Urinary bladder (tissue), 4 donors: Measurements from ENCODE around the gene HDAC1. TPM values are rescaled to one million over a fixed set of nuclear protein-coding genes. Genes with fewer than 3 reads are reported as not detected.
"Not testable (repeated sequence)": the region's sequence is repeated elsewhere in the genome, so short reads cannot be mapped to it uniquely, and the experiment has no call there.

Experiments
- DNase-seq: peaks from one replicate; pipeline ENCODE4 v3.0.0-alpha.2; 2015; ENCODE audit errors: extremely low spot score
- H3K27ac ChIP-seq: one replicate; pipeline ENCODE4 v1.5.1; 2013; ENCODE audit warnings: low read depth, mild to moderate bottlenecking, moderate library complexity
- H3K36me3 ChIP-seq: one replicate; pipeline ENCODE4 v1.6.1; 2013; ENCODE audit warnings: mild to moderate bottlenecking, moderate library complexity; ENCODE audit not compliant: insufficient read depth
- H3K4me1 ChIP-seq: one replicate; pipeline ENCODE4 v1.6.1; 2013; ENCODE audit warnings: mild to moderate bottlenecking, moderate library complexity; ENCODE audit not compliant: insufficient read depth
- H3K4me3 ChIP-seq: one replicate; pipeline ENCODE4 v1.5.1; 2013; ENCODE audit warnings: low read depth, low read length
- WGBS: extraction: QIAGEN DNeasy Blood & Tissue Kit; methylation state at CpG from one replicate; pipeline ENCODE4 v1.1.7; 2013; 5-methylcytosine and 5-hydroxymethylcytosine counted together
- polyA plus RNA-seq: library from polyadenylated mRNA; stranded (reverse); fragments of 200-250 nt; gene quantifications from one replicate; pipeline ENCODE4 v1.2.3, GENCODE V29; 2013
- total RNA-seq: library from RNA; depleted of rRNA; stranded (reverse); fragments of >200 nt; gene quantifications from one replicate; pipeline ENCODE4 v1.2.3, GENCODE V29; 2014
- donor health status: healthy with polysubstance abuse.
- donor health status: healthy.

The HDAC1 gene
- total and polyA plus RNA-seq, 2 donors, result 59.7 to 73.6 TPM

DNA sequence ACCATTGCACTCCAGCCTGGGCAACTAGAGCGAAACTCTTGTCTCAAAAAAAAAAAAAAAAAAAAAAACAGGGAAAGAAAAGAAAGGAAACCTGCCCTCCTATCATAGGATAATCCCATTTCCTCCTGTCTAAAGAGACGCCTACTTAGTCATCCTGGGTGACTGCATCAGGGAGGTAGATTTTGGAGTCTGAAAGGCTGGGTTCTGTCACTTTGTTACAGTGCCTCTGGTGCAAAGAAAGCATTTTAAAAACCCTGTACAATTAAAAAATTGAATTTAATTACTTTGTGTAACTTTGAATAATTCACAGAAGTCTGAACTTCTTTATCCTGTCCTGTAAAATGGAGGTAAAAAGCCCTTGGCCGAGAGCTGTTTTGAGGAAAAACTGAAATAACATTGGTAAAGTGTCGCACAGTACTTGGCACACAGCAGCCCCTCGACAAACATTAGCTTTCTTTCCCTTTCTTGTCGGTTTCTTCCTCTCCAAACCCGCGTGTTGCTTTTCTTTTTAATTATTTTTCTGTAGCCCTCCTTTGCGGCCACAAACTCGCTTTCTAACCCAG is 657 bp upstream of the HDAC1 start:
- Histone ChIP-seq H3K4me3 (peak overlapping the region; percentile 59), H3K36me3 (no peaks in the 10 kb centered on the region), H3K4me1 (no peaks in the 10 kb centered on the region), H3K27ac (peak overlapping the region; percentile 65)
- no peak for DNase-seq
- 70% methylated on average over 10 of the region's 10 CpGs for WGBS

DNA sequence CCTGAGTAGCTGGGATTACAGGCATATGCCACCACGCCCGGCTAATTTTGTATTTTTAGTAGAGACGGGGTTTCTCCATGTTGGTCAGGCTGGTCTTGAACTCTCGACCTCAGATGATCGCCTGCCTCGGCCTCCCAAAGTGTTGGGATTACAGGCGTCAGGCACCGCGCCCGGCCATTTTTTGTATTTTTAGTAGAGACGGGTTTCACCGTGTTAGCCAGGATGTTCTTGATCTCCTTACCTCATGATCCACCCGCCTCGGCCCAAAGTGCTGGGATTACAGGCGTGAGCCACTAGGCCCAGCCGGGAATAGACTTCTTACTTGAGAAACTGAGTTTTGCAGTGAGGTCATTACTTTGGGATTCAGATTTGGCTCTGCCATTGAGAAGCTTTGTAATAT is 6.3 kb downstream of the HDAC1 start:
- not testable (repeated sequence) for H3K27ac ChIP-seq, H3K4me3 ChIP-seq, H3K4me1 ChIP-seq, DNase-seq, H3K36me3 ChIP-seq
- WGBS, result 95% methylated on average over 16 of the region's 16 CpGs

DNA sequence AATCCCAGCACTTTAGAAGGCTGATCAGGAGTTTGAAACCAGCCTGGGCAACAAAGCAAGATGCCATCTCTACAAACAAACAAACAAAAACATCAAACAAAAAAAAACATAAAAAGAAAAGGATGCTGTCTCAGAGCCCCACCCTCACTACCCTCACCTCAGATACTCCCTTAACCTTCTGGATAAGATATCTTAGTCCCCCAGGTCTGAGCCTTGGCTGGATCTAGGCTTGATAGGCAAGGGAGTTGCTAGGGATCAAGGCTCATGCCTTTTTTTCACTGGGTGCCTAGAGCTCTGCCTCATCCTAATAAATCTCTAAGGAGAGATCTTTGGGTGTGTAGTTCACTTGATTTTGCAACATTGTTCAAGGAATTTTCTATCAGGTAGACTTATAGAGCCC is 7.4 kb downstream of the HDAC1 start:
- Histone ChIP-seq H3K4me1 (no peaks in the 10 kb centered on the region), H3K27ac (no peak overlapping the region), H3K4me3 (no peak overlapping the region), H3K36me3 (peaks cover 3% of the 10 kb centered on the region)
- DNase-seq, result no peak

DNA sequence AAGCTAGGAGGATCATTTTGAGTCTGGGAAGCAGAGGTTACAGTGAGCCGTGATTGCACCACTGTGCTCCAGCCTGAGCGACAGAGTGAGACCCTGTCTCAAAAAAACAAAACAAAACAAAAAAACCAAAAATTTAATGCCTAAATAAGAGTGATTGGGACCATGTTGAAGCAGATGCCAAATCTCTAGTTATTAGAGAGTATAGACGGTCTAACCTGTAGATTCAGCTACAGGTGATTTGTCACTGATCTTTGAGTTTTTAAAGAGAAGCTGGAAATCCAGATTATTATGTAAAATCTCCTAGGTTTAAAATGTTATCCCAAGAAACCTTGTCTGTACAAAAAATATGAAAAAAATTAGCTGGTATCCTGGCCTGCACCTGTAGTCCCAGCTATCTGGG is 11.5 kb downstream of the HDAC1 start:
- H3K4me1 ChIP-seq, result no peaks in the 10 kb centered on the region
- H3K36me3 ChIP-seq, result peaks cover 4% of the 10 kb centered on the region
- 96% methylated on average over 3 of the region's 3 CpGs for WGBS
- no peak overlapping the region for H3K27ac ChIP-seq
- H3K4me3 ChIP-seq, result no peak overlapping the region
- DNase-seq, result no peak

- WGBS, result 79% methylated on average over 3 of the region's 3 CpGs
- Histone ChIP-seq H3K4me3 (no peak overlapping the region), H3K27ac (no peak overlapping the region), H3K4me1 (no peaks in the 10 kb centered on the region), H3K36me3 (peaks cover 4% of the 10 kb centered on the region)
- no peak for DNase-seq
Observed at GRCh38 chr1:32303997-32304622, 12.2 kb downstream of the HDAC1 start.

DNA sequence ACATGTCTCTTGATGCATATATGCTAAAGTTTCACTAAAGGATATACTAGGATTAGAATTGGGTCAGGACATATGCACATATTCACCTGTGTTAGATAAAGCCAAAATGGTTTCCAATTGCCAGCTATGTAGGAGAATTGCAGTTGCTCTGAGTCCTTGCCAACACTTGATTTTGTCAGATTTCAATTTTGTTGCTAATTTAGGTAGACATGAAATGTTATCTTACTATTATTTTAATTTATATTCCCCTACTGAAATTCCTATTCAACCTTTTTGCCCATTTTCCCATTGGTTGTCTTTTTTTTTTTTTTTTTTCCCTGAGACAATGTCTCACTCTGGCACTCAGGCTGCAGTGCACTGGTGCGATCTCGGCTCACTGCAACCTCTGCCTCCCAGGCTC is 13.4 kb downstream of the HDAC1 start:
- 98% methylated on average over 2 of the region's 2 CpGs for WGBS
- no peak for DNase-seq
- no peaks in the 10 kb centered on the region for H3K4me1 ChIP-seq
- no peak overlapping the region for H3K4me3 ChIP-seq
- H3K27ac ChIP-seq, result no peak overlapping the region
- peaks cover 4% of the 10 kb centered on the region for H3K36me3 ChIP-seq

- no peak for DNase-seq
- Histone ChIP-seq H3K4me3 (no peak overlapping the region), H3K4me1 (no peaks in the 10 kb centered on the region), H3K36me3 (peaks cover 4% of the 10 kb centered on the region), H3K27ac (no peak overlapping the region)
- 73% methylated on average over 2 of the region's 2 CpGs for WGBS
Observed at GRCh38 chr1:32307324-32307723, 15.4 kb downstream of the HDAC1 start.

DNA sequence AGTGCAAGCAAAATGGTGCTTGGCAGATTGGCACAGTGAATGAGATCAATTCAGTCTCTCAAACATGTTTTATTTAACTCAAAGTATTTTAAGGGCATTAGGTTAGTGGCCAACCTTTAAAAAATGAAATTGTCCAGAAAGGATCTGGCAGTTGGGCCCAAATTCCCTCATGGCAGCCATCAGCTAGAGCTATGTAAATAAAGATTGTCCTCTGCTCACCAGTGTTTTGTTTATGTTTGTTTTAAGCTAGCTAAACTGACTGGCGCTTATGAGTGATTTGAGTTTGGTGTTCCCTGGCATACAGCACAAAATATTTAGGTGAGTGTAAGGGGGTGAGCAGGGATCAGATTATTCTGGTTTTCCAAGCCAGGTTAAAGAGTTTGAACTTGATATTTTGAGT is 18.1 kb downstream of the HDAC1 start:
- 56% methylated on average over 1 of the region's 1 CpG for WGBS
- DNase-seq, result no peak
- H3K4me3 ChIP-seq, result no peak overlapping the region

GRCh38 chr1:32311709-32312393 is 20.0 kb downstream of the HDAC1 start:
- WGBS, result 49% methylated on average over 2 of the region's 2 CpGs

More for the DNA sequence above, 18.1 kb downstream of the HDAC1 start:
- no peaks in the 10 kb centered on the region for H3K4me1 ChIP-seq
- H3K36me3 ChIP-seq, result peaks cover 2% of the 10 kb centered on the region
- H3K27ac ChIP-seq, result no peak overlapping the region

DNA sequence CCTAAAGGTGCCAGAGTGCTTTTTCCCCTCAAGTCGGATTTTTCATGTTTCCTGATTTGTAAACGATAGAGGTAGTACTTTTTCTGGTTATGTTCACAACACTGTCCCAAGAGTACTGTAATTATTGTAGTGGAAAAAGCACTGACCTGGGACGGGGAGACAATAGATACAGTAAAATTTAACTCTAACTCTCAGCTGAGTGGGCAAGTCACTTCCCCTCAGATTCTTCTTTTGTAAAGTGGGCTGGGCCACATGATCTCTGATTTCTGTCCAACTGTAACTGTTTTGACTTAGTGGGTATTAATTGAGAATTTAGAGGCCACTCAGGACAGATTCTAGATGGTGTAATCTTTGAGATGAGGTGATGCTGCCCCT is 25.0 kb downstream of the HDAC1 start:
- no peak for DNase-seq
- no peak overlapping the region for H3K27ac ChIP-seq
- H3K36me3 ChIP-seq, result peaks cover 2% of the 10 kb centered on the region
- H3K4me1 ChIP-seq, result no peaks in the 10 kb centered on the region
- WGBS, result 77% methylated on average over 3 of the region's 3 CpGs
- H3K4me3 ChIP-seq, result no peak overlapping the region

More at GRCh38 chr1:32311709-32312393, 20.0 kb downstream of the HDAC1 start:
- DNase-seq, result no peak
- Histone ChIP-seq H3K4me1 (no peaks in the 10 kb centered on the region), H3K27ac (no peak overlapping the region), H3K4me3 (no peak overlapping the region), H3K36me3 (peaks cover 2% of the 10 kb centered on the region)

DNA sequence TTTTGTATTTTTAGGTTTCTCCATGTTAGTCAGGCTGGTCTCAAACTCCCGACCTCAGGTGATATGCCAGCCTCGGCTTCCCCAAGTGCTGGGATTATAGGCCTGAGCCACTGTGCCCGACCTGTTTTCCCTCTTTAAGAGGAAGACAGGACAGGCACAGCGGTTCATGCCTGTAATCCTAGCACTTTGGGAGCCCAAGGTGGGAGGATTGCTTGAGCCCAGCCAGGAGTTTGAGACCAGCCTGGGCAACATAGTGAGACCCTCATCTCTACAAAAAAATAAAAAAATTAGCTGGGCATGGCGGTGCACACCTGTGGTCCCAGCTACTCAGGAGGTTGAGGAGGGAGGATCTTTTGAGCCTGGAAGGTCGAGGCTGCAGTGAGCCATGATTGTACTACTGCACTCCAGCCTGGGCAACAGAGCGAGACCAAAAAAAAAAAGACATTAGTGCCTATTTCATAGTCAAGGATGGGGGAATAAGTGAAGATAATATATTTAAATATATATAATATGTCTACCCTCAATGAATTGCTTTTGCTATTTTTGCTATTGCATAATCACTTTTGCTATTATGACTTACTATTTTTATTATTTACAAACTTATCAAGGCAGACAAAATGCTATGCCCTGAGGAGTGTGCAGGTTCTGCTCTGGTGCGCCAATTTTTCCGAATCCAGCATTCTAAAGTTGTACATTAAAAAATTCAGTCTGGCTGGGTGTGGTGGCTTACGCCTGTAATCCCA is 26.4 kb downstream of the HDAC1 start:
- DNase-seq, result no peak
- no peaks in the 10 kb centered on the region for H3K4me1 ChIP-seq
- 96% methylated on average over 10 of the region's 10 CpGs for WGBS
- no peak overlapping the region for H3K27ac ChIP-seq
- H3K36me3 ChIP-seq, result peaks cover 2% of the 10 kb centered on the region
- H3K4me3 ChIP-seq, result no peak overlapping the region

- peaks cover 1% of the 10 kb centered on the region for H3K36me3 ChIP-seq
- no peak for DNase-seq
- 46% methylated on average over 5 of the region's 5 CpGs for WGBS
- H3K4me1 ChIP-seq, result no peaks in the 10 kb centered on the region
- no peak overlapping the region for H3K27ac ChIP-seq
- H3K4me3 ChIP-seq, result no peak overlapping the region
Observed at GRCh38 chr1:32321712-32322291, 29.9 kb downstream of the HDAC1 start.

GRCh38 chr1:32327204-32327603 is 35.3 kb downstream of the HDAC1 start:
- Histone ChIP-seq H3K4me1 (no peaks in the 10 kb centered on the region), H3K4me3 (no peak overlapping the region), H3K36me3 (no peaks in the 10 kb centered on the region), H3K27ac (no peak overlapping the region)
- DNase-seq, result no peak
- 94% methylated on average over 11 of the region's 11 CpGs for WGBS
